Natural killer cell (primary cell): Measurements from ENCODE around the gene BAIAP3. TPM values are rescaled to one million over a fixed set of nuclear protein-coding genes. Genes with fewer than 3 reads are reported as not detected.

Experiments used
- ATAC-seq, 3 donors: fragments of 150-1000 bp in 2 of 3; fragments of 200-7000 bp in 1 of 3; cut with Tn5 transposase; 1 replicate in 1 of 3; 2 replicates in 2 of 3; pipeline ENCODE4 v1.10.0; 2021; ENCODE audit warnings: mild to moderate bottlenecking in 2 of 3, moderate library complexity in 2 of 3
- DNase-seq, 2 donors: peaks; one replicate each; pipeline versions ENCODE4 v3.0.0 to v3.0.0-alpha.2; 2013 to 2021; ENCODE audit warnings: mixed read lengths in 1 of 2
- H3K27ac ChIP-seq: one replicate; pipeline ENCODE4 v1.5.1; 2013; ENCODE audit warnings: mild to moderate bottlenecking, low read length
- H3K27me3 ChIP-seq: one replicate; pipeline ENCODE4 v1.6.1; 2013; ENCODE audit warnings: low read length; ENCODE audit not compliant: control insufficient read depth, insufficient read depth
- H3K36me3 ChIP-seq: one replicate; pipeline ENCODE4 v1.6.1; 2013; ENCODE audit warnings: low read length; ENCODE audit not compliant: control insufficient read depth, insufficient read depth
- H3K4me1 ChIP-seq: one replicate; pipeline ENCODE4 v1.6.1; 2013; ENCODE audit warnings: low read length; ENCODE audit not compliant: control insufficient read depth, insufficient read depth
- H3K4me3 ChIP-seq: one replicate; pipeline ENCODE4 v1.5.1; 2013; ENCODE audit warnings: low read length
- H3K9me3 ChIP-seq: one replicate; pipeline ENCODE4 v1.6.1; 2013; ENCODE audit warnings: low read length; ENCODE audit not compliant: control insufficient read depth, insufficient read depth
- H3K27ac Mint-ChIP-seq, 2 donors: one replicate each; pipeline ENCODE4 v1.8.0; 2022; ENCODE audit warnings: mild to moderate bottlenecking in 2 of 2, mixed read lengths in 2 of 2, moderate library complexity in 1 of 2
- H3K27me3 Mint-ChIP-seq, 2 donors: one replicate each; pipeline ENCODE4 v1.8.0; 2022; ENCODE audit warnings: low read depth in 2 of 2, mixed read lengths in 2 of 2
- H3K36me3 Mint-ChIP-seq: one replicate; pipeline ENCODE4 v1.8.0; 2022; ENCODE audit warnings: mixed read lengths
- H3K4me1 Mint-ChIP-seq, 2 donors: one replicate each; pipeline ENCODE4 v1.8.0; 2022; ENCODE audit warnings: mixed read lengths in 2 of 2
- H3K4me3 Mint-ChIP-seq: one replicate; pipeline ENCODE4 v1.8.0; 2022; ENCODE audit warnings: mild to moderate bottlenecking, moderate library complexity, mixed read lengths
- H3K9me3 Mint-ChIP-seq, 2 donors: one replicate each; pipeline ENCODE4 v1.8.0; 2022; ENCODE audit warnings: mixed read lengths in 2 of 2
- CTCF ChIP-seq: fragments of 200-600 bp; IDR thresholded peaks from one replicate; pipeline ENCODE4 v1.8.0; 2022; ENCODE audit warnings: antibody characterized with exemption
- WGBS: methylation state at CpG from one replicate; pipeline ENCODE4 v1.1.7; 2013; ENCODE audit warnings: missing lambda C conversion rate; ENCODE audit not compliant: insufficient coverage; 5-methylcytosine and 5-hydroxymethylcytosine counted together
- intact Hi-C: fragments of 100-400 bp; cut with micrococcal nuclease; formaldehyde crosslinking; loops from one replicate; pipeline ENCODE4 v1.14.2; 2022
- total RNA-seq, 4 donors: library from RNA; stranded (reverse); fragments of 120-200 nt in 1 of 4; gene quantifications; one replicate each; pipeline versions ENCODE4 v1.2.3 to v1.2.4, GENCODE V29; 2013 to 2022

Gene BAIAP3
- total RNA-seq, 3 donors from 2014 or later (not counting 1 experiment from before 2014, with no cell fraction given) = 17.7 to 21.7 (median 19.9) TPM

- Mint-ChIP-seq H3K9me3 (no peaks in the 10 kb centered on the region), H3K36me3 (no peaks in the 10 kb centered on the region), H3K4me3 (no peak overlapping the region), H3K4me1 (no peaks in the 10 kb centered on the region), H3K27me3 (no peaks in the 10 kb centered on the region), H3K27ac (peak overlapping the region in 1 of 2 donors; percentile 33)
- no peaks in the 10 kb centered on the region for H3K27me3 ChIP-seq
- peaks cover 55% of the 10 kb centered on the region for H3K36me3 ChIP-seq
- 50% methylated on average over 18 of the region's 18 CpGs for WGBS
- peak; percentile 74 for TF ChIP-seq CTCF
- H3K9me3 ChIP-seq = no peaks in the 10 kb centered on the region
- DNase-seq = peak; percentile 65 to 79
- peak; percentile 86 to 97 (median 88) for ATAC-seq
- H3K4me1 ChIP-seq = no peaks in the 10 kb centered on the region
- H3K4me3 ChIP-seq = no peak overlapping the region
- H3K27ac ChIP-seq = no peak overlapping the region
- intact Hi-C loops = no loop called here
Measured at GRCh38 chr16:1363501-1364041, 30.1 kb downstream of the BAIAP3 start.

- no peak for TF ChIP-seq CTCF
- Mint-ChIP-seq H3K27me3 (no peaks in the 10 kb centered on the region), H3K4me1 (no peaks in the 10 kb centered on the region), H3K36me3 (no peaks in the 10 kb centered on the region), H3K27ac (no peak overlapping the region), H3K9me3 (no peaks in the 10 kb centered on the region), H3K4me3 (no peak overlapping the region)
- no peaks in the 10 kb centered on the region for H3K27me3 ChIP-seq
- intact Hi-C loops = no loop called here
- WGBS = 89% methylated on average over 22 of the region's 22 CpGs
- DNase-seq (no peak), ATAC-seq (no peak)
- H3K4me1 ChIP-seq = no peaks in the 10 kb centered on the region
- H3K27ac ChIP-seq = no peak overlapping the region
- no peak overlapping the region for H3K4me3 ChIP-seq
- H3K36me3 ChIP-seq = peaks cover 55% of the 10 kb centered on the region
- H3K9me3 ChIP-seq = no peaks in the 10 kb centered on the region
Measured at GRCh38 chr16:1364510-1364909, 31.1 kb downstream of the BAIAP3 start.

- 91% methylated on average over 29 of the region's 29 CpGs for WGBS
- Histone ChIP-seq H3K4me3 (no peak overlapping the region), H3K36me3 (peaks cover 57% of the 10 kb centered on the region), H3K9me3 (no peaks in the 10 kb centered on the region), H3K27me3 (no peaks in the 10 kb centered on the region), H3K4me1 (no peaks in the 10 kb centered on the region), H3K27ac (no peak overlapping the region)
- H3K27me3 Mint-ChIP-seq = no peaks in the 10 kb centered on the region
- intact Hi-C loops = no loop called here
- TF ChIP-seq CTCF = no peak
- H3K27ac Mint-ChIP-seq = no peak overlapping the region
- H3K9me3 Mint-ChIP-seq = no peaks in the 10 kb centered on the region
- no peaks in the 10 kb centered on the region for H3K36me3 Mint-ChIP-seq
- ATAC-seq = no peak
- DNase-seq = no peak
- H3K4me3 Mint-ChIP-seq = no peak overlapping the region
- H3K4me1 Mint-ChIP-seq = no peaks in the 10 kb centered on the region
Measured at GRCh38 chr16:1366060-1366711, 32.7 kb downstream of the BAIAP3 start.
